Neural crest cell (in vitro differentiated cells): ENCODE measurements around the gene RPTOR. TPM values are rescaled to one million over a fixed set of nuclear protein-coding genes. Genes with fewer than 3 reads are reported as not detected.

Experiments
- DNase-seq: peaks from one replicate; pipeline ENCODE4 v3.0.0; 2021; ENCODE audit warnings: low read depth, mixed read lengths, low spot score
- H3K27ac Mint-ChIP-seq: one replicate; pipeline ENCODE4 v1.8.0; 2021; ENCODE audit warnings: mild to moderate bottlenecking, mixed read lengths; ENCODE audit not compliant: unreplicated experiment
- H3K27me3 Mint-ChIP-seq: 2 replicates; pipeline ENCODE4 v1.8.0; 2021; ENCODE audit warnings: low read depth, mild to moderate bottlenecking, mixed read lengths
- H3K36me3 Mint-ChIP-seq: 2 replicates; pipeline ENCODE4 v1.8.0; 2021; ENCODE audit warnings: low read depth, mild to moderate bottlenecking, mixed read lengths
- H3K4me1 Mint-ChIP-seq: 2 replicates; pipeline ENCODE4 v1.8.0; 2021; ENCODE audit warnings: mixed read lengths
- H3K4me3 Mint-ChIP-seq: one replicate; pipeline ENCODE4 v1.8.0; 2021; ENCODE audit warnings: mild to moderate bottlenecking, mixed read lengths
- H3K9me3 Mint-ChIP-seq: 2 replicates; pipeline ENCODE4 v1.8.0; 2021; ENCODE audit warnings: mixed read lengths
- CTCF ChIP-seq: fragments of 200-600 bp; sonication (generic); conservative IDR thresholded peaks from 2 replicates; pipeline ENCODE4 v1.5.0; 2021; ENCODE audit warnings: antibody characterized with exemption, mild to moderate bottlenecking
- total RNA-seq: library from RNA; stranded (reverse); gene quantifications from 2 replicates; pipeline ENCODE4 v1.2.1, GENCODE V29; 2021

Gene RPTOR
- total RNA-seq, 1 donor from 2014 or later, result 41.1 TPM

- Mint-ChIP-seq H3K4me3 (no peak overlapping the region), H3K27me3 (no peaks in the 10 kb centered on the region), H3K36me3 (peaks cover 3% of the 10 kb centered on the region), H3K9me3 (no peaks in the 10 kb centered on the region), H3K4me1 (peaks cover 12% of the 10 kb centered on the region), H3K27ac (no peak overlapping the region)
- no peak for DNase-seq
- no peak for TF ChIP-seq CTCF
Observed at GRCh38 chr17:80908211-80908610, 363.6 kb downstream of the RPTOR start.

GRCh38 chr17:80908776-80909175 is 364.1 kb downstream of the RPTOR start:
- Mint-ChIP-seq H3K9me3 (no peaks in the 10 kb centered on the region), H3K27me3 (no peaks in the 10 kb centered on the region), H3K4me3 (no peak overlapping the region), H3K27ac (no peak overlapping the region), H3K4me1 (peaks cover 12% of the 10 kb centered on the region), H3K36me3 (peaks cover 4% of the 10 kb centered on the region)
- no peak for TF ChIP-seq CTCF
- DNase-seq, result no peak

- no peak for TF ChIP-seq CTCF
- no peak for DNase-seq
- Mint-ChIP-seq H3K4me3 (no peak overlapping the region), H3K27ac (no peak overlapping the region), H3K36me3 (peaks cover 6% of the 10 kb centered on the region), H3K9me3 (no peaks in the 10 kb centered on the region), H3K4me1 (peaks cover 8% of the 10 kb centered on the region), H3K27me3 (no peaks in the 10 kb centered on the region)
Observed at GRCh38 chr17:80909635-80910034, 365.0 kb downstream of the RPTOR start.

- H3K4me1 Mint-ChIP-seq, result peaks cover 8% of the 10 kb centered on the region
- H3K36me3 Mint-ChIP-seq, result peaks cover 6% of the 10 kb centered on the region
- H3K27me3 Mint-ChIP-seq, result no peaks in the 10 kb centered on the region
- H3K9me3 Mint-ChIP-seq, result no peaks in the 10 kb centered on the region
- H3K4me3 Mint-ChIP-seq, result no peak overlapping the region
- no peak for TF ChIP-seq CTCF
- no peak for DNase-seq
- no peak overlapping the region for H3K27ac Mint-ChIP-seq
Observed at GRCh38 chr17:80910043-80910442, 365.4 kb downstream of the RPTOR start.

GRCh38 chr17:80912476-80912875 is 367.8 kb downstream of the RPTOR start:
- no peaks in the 10 kb centered on the region for H3K9me3 Mint-ChIP-seq
- H3K27me3 Mint-ChIP-seq, result no peaks in the 10 kb centered on the region
- no peak overlapping the region for H3K27ac Mint-ChIP-seq
- H3K4me3 Mint-ChIP-seq, result no peak overlapping the region
- DNase-seq, result no peak
- no peak for TF ChIP-seq CTCF
- H3K4me1 Mint-ChIP-seq, result peaks cover 8% of the 10 kb centered on the region
- peaks cover 10% of the 10 kb centered on the region for H3K36me3 Mint-ChIP-seq
